Fibroblast of mammary gland (primary cell): ENCODE results near the gene CCDC13.

Experiments
- DNase-seq: peaks from one replicate; pipeline ENCODE4 v3.0.0-alpha.2; 2010; ENCODE audit warnings: low read depth
- H3K4me3 ChIP-seq: 2 replicates; pipeline ENCODE4 v1.5.1; 2011; ENCODE audit warnings: low read depth, mild to moderate bottlenecking, low read length, moderate library complexity; ENCODE audit not compliant: control insufficient read depth
- TF ChIP-seq, protein P1 (sequence below): conservative IDR thresholded peaks from 2 replicates; pipeline ENCODE4 v1.5.1; 2011; ENCODE audit warnings: low read depth, low read length, inconsistent platforms; ENCODE audit not compliant: control insufficient read depth, insufficient read depth

The CCDC13 gene

DNA sequence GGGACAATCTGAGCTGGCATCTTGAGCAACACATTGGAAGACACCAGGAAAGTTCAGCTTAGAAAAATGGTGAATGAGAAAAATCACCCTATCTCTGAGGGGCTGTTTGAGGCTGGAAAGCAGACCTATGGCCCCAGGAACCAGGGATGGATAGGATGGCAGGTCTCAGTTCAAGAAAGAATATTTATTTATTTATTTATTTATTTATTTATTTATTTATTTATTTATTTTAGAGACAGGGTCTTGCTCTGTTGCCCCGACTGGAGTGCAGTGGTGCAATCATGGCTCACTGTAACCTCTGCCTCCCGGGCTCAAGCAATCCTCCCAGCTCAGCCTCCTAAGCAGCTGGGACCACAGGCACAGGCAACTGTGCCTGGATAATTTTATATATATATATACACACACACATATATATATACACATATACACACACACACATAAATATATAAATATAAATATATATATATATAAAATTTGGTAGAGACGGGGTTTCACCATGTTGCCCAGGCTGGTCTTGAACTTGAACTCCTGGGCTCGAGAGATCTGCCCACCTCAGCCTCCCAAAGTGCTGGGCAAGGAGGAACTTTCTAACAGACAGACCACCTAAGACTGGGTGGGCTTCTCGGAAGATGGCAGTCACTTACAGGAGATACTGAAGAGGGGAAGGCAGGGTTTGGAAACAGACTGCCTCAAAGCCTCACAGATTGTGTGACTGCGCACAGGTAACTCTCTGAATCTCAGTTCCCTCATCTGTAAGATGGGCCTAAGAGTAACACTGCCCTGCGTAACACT lies 29.7 kb downstream of the CCDC13 start:
- TF ChIP-seq, protein P1, sequence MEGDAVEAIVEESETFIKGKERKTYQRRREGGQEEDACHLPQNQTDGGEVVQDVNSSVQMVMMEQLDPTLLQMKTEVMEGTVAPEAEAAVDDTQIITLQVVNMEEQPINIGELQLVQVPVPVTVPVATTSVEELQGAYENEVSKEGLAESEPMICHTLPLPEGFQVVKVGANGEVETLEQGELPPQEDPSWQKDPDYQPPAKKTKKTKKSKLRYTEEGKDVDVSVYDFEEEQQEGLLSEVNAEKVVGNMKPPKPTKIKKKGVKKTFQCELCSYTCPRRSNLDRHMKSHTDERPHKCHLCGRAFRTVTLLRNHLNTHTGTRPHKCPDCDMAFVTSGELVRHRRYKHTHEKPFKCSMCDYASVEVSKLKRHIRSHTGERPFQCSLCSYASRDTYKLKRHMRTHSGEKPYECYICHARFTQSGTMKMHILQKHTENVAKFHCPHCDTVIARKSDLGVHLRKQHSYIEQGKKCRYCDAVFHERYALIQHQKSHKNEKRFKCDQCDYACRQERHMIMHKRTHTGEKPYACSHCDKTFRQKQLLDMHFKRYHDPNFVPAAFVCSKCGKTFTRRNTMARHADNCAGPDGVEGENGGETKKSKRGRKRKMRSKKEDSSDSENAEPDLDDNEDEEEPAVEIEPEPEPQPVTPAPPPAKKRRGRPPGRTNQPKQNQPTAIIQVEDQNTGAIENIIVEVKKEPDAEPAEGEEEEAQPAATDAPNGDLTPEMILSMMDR = no peak
- no peak for DNase-seq
- H3K4me3 ChIP-seq = no peak overlapping the region

DNA sequence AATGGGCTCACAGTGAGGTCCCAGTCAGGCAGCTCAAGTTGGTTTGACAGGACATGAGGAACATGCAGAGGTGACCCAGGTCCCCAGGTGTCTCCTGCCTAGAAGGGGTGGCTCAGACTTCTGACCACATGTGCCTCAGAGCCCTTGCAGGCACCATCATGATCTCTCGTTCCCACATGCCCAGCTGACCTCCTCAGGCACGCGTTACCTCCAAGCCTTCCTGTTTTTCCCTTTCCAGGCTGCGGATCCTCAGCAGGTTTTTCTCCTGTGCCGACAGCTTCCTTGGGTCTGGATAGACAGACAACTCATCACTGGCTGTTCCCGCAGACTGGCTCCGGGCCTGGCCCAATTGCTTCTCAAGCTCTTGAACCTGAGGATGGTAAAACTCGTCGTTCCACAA lies 30.4 kb downstream of the CCDC13 start:
- DNase-seq = no peak
- TF ChIP-seq, protein P1 = no peak

DNA sequence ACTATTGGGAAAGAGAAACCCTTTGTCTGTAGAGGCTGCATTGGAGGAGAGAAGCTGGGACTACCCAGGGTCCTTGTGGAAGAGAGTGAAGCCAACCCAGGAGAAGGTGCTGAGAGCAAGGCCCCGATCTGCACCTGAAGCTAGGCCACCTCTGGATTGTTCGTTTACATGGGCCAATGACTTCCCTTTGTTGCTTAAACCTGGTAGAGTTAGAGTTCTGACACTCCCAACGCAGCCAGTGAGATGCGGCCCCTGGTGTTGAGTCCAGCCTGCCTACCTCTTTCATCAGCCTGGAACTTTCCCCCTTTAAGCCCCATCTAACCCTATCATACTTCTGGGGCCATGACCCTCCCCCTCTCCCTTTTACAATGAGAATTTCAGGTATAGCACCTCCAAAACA lies 30.8 kb downstream of the CCDC13 start:
- no peak overlapping the region for H3K4me3 ChIP-seq
- TF ChIP-seq, protein P1 = no peak
- DNase-seq = no peak

More for the DNA sequence above, 30.4 kb downstream of the CCDC13 start:
- no peak overlapping the region for H3K4me3 ChIP-seq

DNA sequence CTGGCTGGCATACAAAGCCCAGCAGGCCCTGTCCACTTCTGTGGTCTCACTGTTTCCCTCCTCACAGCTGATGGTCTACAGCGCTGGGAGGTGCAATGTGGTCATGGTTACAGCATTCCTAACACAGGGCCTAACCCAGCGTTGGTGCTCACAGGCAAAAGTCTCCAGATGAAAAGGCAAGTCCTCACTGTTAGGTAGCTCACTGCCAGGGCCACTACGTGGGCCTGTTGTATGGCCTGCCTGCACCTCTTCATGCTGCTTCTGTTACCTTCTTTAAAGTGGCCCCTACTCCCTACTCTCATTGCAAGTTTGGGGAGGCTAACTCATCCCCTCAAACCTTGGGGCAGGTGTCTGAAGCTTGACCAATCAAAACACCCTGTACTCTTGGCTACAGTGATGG lies 31.3 kb downstream of the CCDC13 start:
- TF ChIP-seq, protein P1 = no peak

DNA sequence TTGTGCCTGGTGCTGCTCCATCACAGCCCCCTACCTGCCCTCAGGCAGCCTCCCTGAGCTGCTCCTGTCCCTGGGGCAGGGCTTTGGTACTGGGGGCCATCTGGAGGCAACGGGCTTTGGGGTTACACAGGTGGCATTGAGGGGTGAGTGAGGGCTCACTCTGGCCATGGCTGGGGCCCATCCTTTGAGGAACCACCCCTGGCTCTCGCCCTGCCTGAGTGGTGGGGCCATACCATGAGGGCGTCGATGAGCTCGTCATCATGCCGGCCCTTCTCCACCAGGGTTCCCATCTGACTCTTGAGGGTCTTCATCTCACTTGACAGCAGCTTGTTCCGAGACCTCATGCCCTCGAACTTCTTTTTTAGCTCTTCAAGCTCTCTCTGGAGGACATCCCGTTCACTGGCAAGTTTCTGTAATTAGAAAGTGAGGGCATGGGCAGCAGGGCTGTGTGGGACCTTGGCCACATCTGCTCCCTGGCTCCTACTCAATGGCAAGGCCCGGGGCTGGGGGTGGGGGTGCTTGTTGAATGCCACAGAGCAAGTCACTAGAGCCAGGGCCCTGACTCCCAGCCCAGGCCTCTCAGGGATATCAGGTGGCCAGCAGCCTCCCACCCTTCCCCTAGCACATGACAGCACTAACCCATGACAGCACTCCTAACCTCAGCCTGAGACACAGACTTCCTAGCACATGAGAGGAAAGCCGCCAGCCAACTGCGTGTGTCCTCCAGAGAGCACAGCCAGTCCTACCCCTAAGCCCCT lies 33.5 kb downstream of the CCDC13 start:
- DNase-seq = no peak
- TF ChIP-seq, protein P1 = no peak

More for the DNA sequence above, 31.3 kb downstream of the CCDC13 start:
- no peak for DNase-seq
- H3K4me3 ChIP-seq = no peak overlapping the region

DNA sequence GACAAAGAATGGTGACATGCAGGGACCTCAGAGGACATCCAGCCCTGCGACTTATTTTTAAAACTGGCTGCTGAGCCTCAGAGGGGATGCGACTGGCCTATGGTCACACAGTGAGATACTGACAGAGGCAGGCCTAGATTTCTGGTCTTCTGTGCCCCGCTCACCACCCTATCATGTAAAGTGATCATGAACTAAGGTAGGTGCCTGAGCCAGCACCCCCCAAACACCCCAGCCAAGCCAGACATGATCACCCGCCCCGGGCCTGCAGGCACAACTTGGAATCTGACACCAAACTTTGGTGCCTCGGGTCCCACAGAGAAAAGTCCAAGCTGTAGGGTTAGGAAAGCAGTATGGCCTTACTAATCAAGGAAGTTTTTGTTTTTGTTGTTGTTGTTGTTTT lies 36.5 kb downstream of the CCDC13 start:
- DNase-seq = no peak
- no peak overlapping the region for H3K4me3 ChIP-seq
- TF ChIP-seq, protein P1 = no peak

More for the DNA sequence above, 33.5 kb downstream of the CCDC13 start:
- no peak overlapping the region for H3K4me3 ChIP-seq
